Lung (tissue), 12 donors: ENCODE results near the gene SLC17A5. TPM values are rescaled to one million over a fixed set of nuclear protein-coding genes. Genes with fewer than 3 reads are reported as not detected.
"Not testable (repeated sequence)": the region's sequence is repeated elsewhere in the genome, so short reads cannot be mapped to it uniquely, and the experiment has no call there.

Experiments used
- ATAC-seq: fragments of 200-7000 bp; cut with Tn5 transposase; one replicate; pipeline ENCODE4 v1.9.1; 2020; ENCODE audit warnings: moderate number of reproducible peaks; ENCODE audit not compliant: insufficient read depth, low FRiP score
- DNase-seq, 3 donors: peaks; one replicate each; pipeline ENCODE4 v3.0.0-alpha.2; 2013 to 2017
- H3K27ac ChIP-seq, 2 donors: one replicate each; pipeline ENCODE4 v1.5.1; 2013; ENCODE audit warnings: mild to moderate bottlenecking in 2 of 2, moderate library complexity in 2 of 2, control low read depth in 1 of 2, inconsistent platforms in 1 of 2, low read depth in 1 of 2, low read length in 1 of 2
- H3K27me3 ChIP-seq, 3 donors: one replicate each; pipeline ENCODE4 v1.5.1; 2013; ENCODE audit warnings: low read length in 2 of 3; ENCODE audit not compliant: control insufficient read depth in 3 of 3, insufficient read depth in 3 of 3
- H3K36me3 ChIP-seq, 4 donors: one replicate each; pipeline ENCODE4 v1.5.1; 2013; ENCODE audit warnings: low read length in 4 of 4, mild to moderate bottlenecking in 1 of 4, moderate library complexity in 1 of 4; ENCODE audit not compliant: control insufficient read depth in 4 of 4, insufficient read depth in 4 of 4
- H3K4me1 ChIP-seq, 5 donors: one replicate each; pipeline ENCODE4 v1.5.1; 2013; ENCODE audit warnings: low read length in 5 of 5, mild to moderate bottlenecking in 2 of 5, moderate library complexity in 1 of 5; ENCODE audit not compliant: control insufficient read depth in 5 of 5, insufficient read depth in 5 of 5
- H3K4me3 ChIP-seq: one replicate; pipeline ENCODE4 v1.5.1; 2013; ENCODE audit warnings: mild to moderate bottlenecking, control low read depth, moderate library complexity
- H3K9ac ChIP-seq, 2 donors: one replicate each; pipeline ENCODE4 v1.5.1; 2013; ENCODE audit warnings: low read length in 2 of 2, control low read depth in 1 of 2; ENCODE audit not compliant: insufficient read depth in 1 of 2
- H3K9me3 ChIP-seq, 4 donors: one replicate each; pipeline ENCODE4 v1.5.1; 2013; ENCODE audit warnings: low read length in 3 of 4, mild to moderate bottlenecking in 1 of 4, moderate library complexity in 1 of 4; ENCODE audit not compliant: control insufficient read depth in 4 of 4, insufficient read depth in 3 of 4
- WGBS, 2 donors: extraction: QIAGEN DNeasy Blood & Tissue Kit; methylation state at CpG; one replicate each; pipeline ENCODE4 v1.1.7; 2013; 5-methylcytosine and 5-hydroxymethylcytosine counted together
- polyA plus RNA-seq, 2 donors: library from polyadenylated mRNA; stranded (reverse); fragments of 200-250 nt; gene quantifications; one replicate each; pipeline ENCODE4 v1.2.1, GENCODE V29; 2013
- total RNA-seq, 2 donors: library from RNA; depleted of rRNA in 1 of 2; stranded (reverse); fragments of >200 nt in 1 of 2; gene quantifications; one replicate each; pipeline ENCODE4 v1.2.1, GENCODE V29; 2014 to 2021
- TF ChIP-seq, protein P1 (sequence below): IDR thresholded peaks from 2 replicates; pipeline ENCODE4 v1.5.1; 2012; ENCODE audit warnings: mild to moderate bottlenecking; ENCODE audit errors: control extremely low read depth, extremely low read depth
- donor health status: control.
- donor health status: control.
- donor health status: Bipolar disorder and iron deficiency.
- donor health status: healthy.
- donor health status: DM: yes; HTN: yes; CAD: no.

SLC17A5 gene
- total and polyA plus RNA-seq, 4 donors: 5.5 to 19.9 (median 18.1) TPM

DNA sequence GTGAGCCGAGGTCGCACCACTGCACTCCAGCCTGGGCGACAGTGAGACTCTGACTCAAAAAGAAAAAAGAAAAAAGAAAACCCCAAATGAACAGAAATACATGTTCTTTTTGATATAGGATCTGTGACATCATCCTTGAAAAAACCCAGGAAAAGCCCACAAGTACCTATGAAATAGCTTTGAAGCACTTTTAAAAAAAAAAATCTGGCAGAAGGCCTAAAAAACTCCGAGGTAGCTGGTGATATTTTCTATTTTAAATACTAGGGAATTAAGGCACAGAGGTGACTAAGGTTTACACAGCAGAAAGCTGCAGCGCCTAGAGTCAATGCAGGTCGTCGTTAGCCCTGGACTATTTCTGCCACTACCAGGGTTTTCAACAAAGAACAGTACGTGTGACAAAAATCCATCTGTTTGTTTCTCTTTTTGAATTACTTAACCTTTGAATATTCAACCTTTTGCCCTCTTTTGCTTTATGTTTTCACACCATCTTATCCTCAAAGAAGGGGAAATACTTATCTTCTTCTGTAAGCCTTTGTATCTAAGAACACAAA is 93.5 kb downstream of the SLC17A5 start:
- no peak overlapping the region for H3K4me3 ChIP-seq
- ATAC-seq: no peak
- peak in 2 of 3 donors; percentile 51 to 72 for DNase-seq
- peak overlapping the region in 1 of 2 donors; percentile 42 for H3K9ac ChIP-seq
- TF ChIP-seq, protein P1, sequence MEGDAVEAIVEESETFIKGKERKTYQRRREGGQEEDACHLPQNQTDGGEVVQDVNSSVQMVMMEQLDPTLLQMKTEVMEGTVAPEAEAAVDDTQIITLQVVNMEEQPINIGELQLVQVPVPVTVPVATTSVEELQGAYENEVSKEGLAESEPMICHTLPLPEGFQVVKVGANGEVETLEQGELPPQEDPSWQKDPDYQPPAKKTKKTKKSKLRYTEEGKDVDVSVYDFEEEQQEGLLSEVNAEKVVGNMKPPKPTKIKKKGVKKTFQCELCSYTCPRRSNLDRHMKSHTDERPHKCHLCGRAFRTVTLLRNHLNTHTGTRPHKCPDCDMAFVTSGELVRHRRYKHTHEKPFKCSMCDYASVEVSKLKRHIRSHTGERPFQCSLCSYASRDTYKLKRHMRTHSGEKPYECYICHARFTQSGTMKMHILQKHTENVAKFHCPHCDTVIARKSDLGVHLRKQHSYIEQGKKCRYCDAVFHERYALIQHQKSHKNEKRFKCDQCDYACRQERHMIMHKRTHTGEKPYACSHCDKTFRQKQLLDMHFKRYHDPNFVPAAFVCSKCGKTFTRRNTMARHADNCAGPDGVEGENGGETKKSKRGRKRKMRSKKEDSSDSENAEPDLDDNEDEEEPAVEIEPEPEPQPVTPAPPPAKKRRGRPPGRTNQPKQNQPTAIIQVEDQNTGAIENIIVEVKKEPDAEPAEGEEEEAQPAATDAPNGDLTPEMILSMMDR: no peak
- no peaks in the 10 kb centered on the region for H3K36me3 ChIP-seq
- peaks cover 0 to 2% (median 0%) of the 10 kb centered on the region in 5 donors for H3K4me1 ChIP-seq
- H3K27me3 ChIP-seq: no peaks in the 10 kb centered on the region
- H3K9me3 ChIP-seq: no peaks in the 10 kb centered on the region
- 59 to 74% methylated on average over 8 of the region's 8 CpGs for WGBS, 2 donors
- H3K27ac ChIP-seq: no peak overlapping the region

DNA sequence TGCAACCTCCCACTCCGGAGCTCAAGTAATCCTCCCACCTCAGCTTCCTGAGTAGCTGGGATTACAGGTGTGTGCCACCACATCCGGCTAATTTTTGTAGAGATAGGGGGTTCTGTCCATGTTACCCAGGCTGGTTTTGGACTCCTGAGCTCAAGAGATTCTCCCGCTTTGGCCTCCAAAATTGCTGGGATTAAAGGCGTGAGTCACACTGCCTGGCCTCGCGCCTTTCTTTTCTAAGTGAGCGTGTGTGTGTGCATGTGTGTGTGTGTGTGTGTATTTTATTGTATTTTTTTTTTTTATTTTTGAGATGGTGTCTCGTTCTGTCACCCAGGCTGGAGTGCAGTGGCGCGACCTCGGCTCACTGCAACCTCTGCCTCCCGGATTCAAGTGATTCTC is 94.4 kb downstream of the SLC17A5 start:
- not testable (repeated sequence) for H3K36me3 ChIP-seq, DNase-seq, H3K9me3 ChIP-seq, H3K4me3 ChIP-seq, H3K27ac ChIP-seq, H3K9ac ChIP-seq, H3K4me1 ChIP-seq, ATAC-seq, H3K27me3 ChIP-seq
- WGBS, 2 donors: 96% methylated on average over 12 of the region's 12 CpGs

DNA sequence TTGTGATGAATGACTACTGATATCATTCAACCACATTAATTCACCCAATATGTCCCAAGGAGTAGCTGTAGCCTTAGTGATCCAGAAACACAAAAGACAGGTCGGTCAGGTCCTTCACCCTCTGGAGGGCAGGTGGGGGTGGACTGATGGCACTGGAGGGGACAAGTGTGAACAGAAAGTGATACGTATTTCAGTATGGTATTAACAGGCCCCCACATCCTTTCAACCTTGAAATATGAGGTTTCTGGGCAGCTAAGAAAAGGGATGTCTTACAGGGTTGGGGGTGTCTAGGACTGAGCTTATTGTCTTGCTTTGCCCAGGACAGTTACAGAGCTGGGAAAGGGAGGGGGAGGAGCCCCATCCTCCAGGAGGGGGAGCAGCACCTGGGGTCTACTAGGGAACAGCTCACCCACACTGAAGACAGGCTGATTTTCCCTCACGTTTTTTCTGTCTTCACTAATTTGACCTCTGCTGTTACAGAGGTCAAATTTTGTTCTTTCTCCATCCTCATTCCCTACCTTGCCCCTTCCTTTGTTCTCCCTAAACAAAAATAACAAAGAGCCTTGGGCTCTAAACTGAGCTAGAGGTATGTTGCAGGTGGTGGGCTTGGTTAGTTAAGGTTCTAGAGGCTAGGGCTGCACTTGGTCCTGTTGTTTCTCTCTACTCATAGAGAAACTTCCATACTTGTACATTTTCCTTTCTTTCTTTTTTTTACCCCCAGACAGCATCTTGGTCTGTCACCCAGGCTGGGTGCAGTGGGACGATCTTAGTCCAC is 95.0 kb downstream of the SLC17A5 start:
- no peak overlapping the region for H3K9ac ChIP-seq
- no peak overlapping the region for H3K4me3 ChIP-seq
- H3K27ac ChIP-seq: no peak overlapping the region
- ATAC-seq (no peak), DNase-seq (no peak)
- peaks cover 0 to 2% (median 0%) of the 10 kb centered on the region in 5 donors for H3K4me1 ChIP-seq
- 76 to 82% methylated on average over 4 of the region's 4 CpGs for WGBS, 2 donors
- H3K9me3 ChIP-seq: no peaks in the 10 kb centered on the region
- TF ChIP-seq, protein P1: no peak
- no peaks in the 10 kb centered on the region for H3K36me3 ChIP-seq
- no peaks in the 10 kb centered on the region for H3K27me3 ChIP-seq

DNA sequence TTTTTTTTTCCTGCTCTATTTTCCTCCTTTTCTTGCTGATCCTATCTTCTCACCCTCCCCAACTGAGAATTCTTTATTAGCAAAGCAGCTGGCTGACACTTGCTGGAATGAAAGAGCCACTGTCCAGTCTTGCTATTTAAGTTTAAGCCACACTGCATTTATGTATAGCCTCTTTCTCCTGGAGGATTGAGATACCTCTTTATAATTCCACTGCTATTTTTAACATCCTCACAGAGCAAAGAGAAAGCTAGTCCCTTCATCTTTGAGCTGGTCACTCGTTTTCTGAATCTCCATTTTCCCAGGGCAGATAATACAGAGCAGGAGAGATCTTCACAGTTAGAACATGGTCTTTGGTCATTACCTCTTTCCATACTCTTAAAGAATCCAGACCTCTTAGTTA is 97.0 kb downstream of the SLC17A5 start:
- Histone ChIP-seq H3K4me3 (no peak overlapping the region), H3K27me3 (no peaks in the 10 kb centered on the region), H3K9me3 (no peaks in the 10 kb centered on the region), H3K36me3 (no peaks in the 10 kb centered on the region), H3K27ac (no peak overlapping the region), H3K9ac (no peak overlapping the region), H3K4me1 (peaks cover 0 to 2% (median 0%) of the 10 kb centered on the region in 5 donors)
- DNase-seq: no peak
- TF ChIP-seq, protein P1: no peak
- ATAC-seq: no peak
- WGBS, 2 donors: 66 to 88% methylated on average over 1 of the region's 1 CpG

DNA sequence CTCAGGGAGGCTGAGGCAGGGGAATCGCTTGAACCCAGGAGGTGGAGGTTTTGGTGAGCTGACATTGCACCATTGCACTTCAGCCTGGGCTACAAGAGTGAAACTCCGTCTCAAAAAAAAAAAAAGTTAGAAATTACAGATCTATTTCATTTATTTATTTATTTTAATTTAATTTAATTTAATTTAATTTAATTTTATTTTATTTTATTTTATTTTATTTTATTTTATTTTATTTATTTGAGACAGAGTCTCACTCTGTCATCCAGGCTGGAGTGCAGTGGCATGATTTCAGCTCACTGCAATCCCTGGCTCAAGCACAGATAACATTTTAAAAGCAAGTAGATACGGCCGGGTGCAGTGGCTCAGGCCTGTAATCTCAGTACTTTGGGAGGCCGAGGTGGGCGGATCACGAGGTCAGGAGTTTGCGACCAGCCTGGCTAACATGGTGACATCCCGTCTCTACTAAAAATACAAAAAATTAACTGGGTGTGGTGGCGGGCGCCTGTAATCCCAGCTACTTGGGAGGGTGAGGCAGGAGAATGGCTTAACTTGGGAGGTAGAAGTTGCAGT is 98.3 kb downstream of the SLC17A5 start:
- H3K27me3 ChIP-seq, H3K9me3 ChIP-seq, DNase-seq, H3K9ac ChIP-seq, H3K27ac ChIP-seq, H3K36me3 ChIP-seq, ATAC-seq, H3K4me3 ChIP-seq, H3K4me1 ChIP-seq: not testable (repeated sequence)
- 87 to 97% methylated on average over 11 of the region's 11 CpGs for WGBS, 2 donors

DNA sequence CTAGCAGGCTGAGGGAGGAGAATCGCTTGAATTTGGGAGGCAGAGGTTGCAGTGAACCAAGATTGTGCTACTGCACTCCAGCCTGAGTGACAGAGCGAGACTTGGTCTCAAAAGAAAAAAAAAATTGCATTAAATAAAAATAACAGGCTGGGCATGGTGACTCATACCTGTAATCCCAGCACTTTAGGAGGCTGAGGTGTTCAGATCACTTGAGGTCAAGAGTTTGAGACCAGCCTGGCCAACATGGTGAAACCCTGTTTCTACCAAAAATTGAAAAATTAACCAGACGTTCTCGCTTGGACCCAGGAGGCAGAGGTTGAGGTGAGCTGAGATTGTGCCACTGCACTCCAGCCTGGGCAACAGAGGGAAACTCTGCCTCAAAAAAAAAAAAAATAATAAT is 102.7 kb downstream of the SLC17A5 start:
- H3K9ac ChIP-seq, H3K36me3 ChIP-seq, ATAC-seq, DNase-seq, H3K4me3 ChIP-seq, H3K27me3 ChIP-seq, H3K9me3 ChIP-seq, H3K4me1 ChIP-seq, H3K27ac ChIP-seq: not testable (repeated sequence)
- 94 to 96% methylated on average over 4 of the region's 4 CpGs for WGBS, 2 donors
